SIG-M5 (cell line): ENCODE measurements around the gene CPO.
"Not testable (repeated sequence)": the region's sequence is repeated elsewhere in the genome, so short reads cannot be mapped to it uniquely, and the experiment has no call there.

Experiments
- DNase-seq: peaks from one replicate; lab custom pipeline; 2025; lab: John Stamatoyannopoulos, UW

The CPO gene, protein sequence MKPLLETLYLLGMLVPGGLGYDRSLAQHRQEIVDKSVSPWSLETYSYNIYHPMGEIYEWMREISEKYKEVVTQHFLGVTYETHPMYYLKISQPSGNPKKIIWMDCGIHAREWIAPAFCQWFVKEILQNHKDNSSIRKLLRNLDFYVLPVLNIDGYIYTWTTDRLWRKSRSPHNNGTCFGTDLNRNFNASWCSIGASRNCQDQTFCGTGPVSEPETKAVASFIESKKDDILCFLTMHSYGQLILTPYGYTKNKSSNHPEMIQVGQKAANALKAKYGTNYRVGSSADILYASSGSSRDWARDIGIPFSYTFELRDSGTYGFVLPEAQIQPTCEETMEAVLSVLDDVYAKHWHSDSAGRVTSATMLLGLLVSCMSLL

DNA sequence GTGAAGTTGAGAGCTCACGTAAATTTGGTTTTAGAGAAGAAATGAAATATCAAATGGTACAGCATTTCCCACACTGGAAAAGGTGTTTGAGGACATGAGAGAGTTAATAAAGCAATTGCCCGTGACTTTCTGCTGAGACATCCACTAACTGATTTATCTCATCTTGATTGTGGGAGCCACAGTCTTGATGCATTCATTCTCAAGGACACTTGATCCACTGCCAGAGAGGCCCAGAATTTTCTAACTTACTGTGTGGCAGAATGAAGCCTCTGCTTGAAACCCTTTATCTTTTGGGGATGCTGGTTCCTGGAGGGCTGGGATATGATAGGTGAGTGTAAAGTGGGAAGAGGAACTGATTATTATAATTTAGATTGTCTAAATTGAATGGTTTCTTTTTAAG is at the start of gene CPO:
Gene CPO (plus strand): TSS at position 179 of the 400 bp plus-strand sequence. CDS start 82 bp downstream, at position 261.
- DNase-seq: no peak

DNA sequence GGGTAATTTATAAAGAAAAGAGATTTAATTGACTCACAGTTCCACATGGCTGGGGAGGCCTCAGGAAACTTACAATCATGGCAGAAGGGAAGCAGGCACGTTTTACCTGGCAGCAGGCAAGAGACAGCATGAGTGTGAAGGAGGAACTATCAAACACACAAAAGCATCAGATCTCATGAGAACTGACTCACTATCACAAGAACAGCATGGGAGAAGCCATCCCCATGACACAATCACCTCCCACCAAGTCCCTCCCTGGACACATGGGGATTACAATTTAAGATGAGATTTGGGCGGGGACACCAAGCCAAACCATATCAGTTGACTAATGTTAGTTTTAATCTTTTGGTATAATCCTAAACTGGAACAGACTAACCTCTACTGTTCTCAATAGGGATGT is 49.1 kb upstream of the CPO start:
- no peak for DNase-seq

DNA sequence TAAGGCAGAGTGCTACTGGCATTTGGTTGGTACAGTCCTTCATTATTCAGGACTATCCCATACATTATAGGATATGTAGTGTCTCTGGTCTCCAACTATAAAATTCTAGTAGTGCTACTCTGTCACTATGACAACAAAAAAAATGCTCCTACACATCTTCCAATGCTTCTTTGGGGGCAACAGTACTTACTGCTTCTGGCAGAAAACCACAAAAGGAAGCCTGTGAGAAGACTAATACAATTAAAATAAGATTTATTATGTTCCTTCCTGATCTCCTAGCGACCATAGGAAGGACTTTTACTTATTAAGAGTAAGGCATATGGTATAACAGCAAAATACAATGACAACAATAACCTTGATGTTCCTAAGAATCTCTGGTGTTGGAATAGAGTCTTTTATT is 48.4 kb upstream of the CPO start:
- no peak for DNase-seq

DNA sequence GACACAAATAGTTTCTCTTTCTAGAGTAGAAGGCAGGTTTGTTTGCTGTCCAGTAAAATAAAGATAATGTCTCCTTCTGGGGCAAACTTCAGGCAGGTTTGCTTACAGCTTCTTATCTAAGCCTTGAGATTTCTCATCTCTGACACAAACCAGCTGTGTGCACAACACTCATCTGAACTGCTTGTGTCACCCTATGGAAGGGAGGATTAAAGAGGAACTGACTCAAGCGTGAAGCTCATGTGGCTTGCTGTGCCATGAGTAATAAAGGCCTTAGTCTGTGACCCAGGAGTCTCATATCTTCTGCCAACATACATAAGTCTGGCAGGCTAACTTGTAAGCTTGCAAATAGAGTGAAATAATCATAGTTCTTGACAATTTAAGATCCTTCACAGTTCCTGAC is 24.2 kb upstream of the CPO start:
- DNase-seq: no peak

DNA sequence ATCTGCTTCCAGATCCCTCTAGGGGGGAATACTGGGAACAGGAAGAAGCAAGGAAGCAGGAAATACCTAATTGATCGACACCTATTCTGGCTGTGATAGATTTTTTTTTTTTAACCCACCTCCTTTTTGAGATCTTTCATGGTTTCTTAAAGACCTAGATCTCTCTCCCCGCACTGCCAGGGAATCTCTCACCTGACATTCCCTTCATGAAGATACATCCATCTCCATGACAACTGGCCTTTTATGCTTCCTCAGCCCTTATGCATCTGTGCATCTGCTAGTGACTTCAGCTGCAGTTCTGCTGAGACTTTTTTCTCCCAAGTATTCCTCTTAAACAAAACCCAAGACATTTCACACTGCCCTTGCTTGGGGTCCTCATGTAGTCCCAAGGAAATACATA is 21.1 kb upstream of the CPO start:
- DNase-seq: no peak

DNA sequence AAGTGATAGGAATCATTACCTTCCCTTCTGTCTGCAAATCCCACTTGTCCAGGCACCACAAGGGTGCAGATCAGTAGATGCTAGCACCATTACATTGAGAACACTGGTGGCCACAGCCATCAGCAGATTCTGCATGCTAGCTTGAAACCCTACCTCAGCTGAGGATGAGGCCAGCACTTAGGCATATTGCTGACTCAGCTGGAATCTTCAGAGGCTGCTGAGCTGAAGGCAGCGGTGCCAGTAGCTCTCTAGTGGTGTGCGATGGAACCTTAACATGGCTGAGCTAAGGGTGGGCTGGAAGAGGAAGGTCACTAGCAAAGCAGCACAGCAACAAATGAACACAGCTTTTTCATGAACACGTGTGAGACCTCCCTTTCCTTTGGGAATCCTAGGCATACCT is 19.0 kb upstream of the CPO start:
- no peak for DNase-seq

DNA sequence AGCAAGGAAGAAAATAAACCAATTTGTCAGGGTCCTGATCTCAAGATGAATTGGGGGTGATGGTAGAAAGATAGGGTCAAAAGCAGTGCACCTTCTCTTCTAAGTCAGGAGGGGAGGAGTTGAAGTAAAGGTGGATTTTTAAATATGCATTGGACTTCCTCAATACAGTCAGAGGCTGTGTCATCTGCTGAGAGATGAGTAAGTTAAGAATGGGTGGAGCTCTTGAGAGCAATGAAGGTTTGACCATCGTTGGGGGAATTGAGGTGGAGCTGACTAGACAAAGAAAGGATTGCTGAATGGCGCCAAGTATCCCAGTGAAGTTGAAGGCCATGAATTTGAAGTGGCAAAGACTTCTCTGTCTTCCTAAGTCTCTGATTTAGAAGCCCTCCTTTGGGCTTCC is 18.4 kb upstream of the CPO start:
- no peak for DNase-seq

DNA sequence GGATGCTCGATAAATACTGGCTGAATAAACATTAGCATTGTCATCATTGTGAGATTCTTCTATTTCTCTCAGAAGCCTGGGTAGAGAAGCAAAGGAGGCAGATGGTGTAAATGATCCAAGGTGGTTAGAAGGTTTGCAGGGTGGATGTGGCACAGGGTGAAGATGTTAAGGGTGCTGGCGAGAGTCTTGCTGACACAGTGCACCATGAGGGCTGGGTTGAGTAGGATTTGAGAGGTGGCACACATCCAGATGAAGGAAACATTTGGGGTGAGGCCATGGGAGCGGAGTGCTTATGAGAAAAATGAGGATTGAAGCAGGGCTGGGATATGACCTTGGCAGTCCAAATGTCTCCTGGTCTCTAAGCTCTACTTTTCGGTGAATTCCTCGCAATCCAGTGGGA is 17.8 kb upstream of the CPO start:
- DNase-seq: no peak

DNA sequence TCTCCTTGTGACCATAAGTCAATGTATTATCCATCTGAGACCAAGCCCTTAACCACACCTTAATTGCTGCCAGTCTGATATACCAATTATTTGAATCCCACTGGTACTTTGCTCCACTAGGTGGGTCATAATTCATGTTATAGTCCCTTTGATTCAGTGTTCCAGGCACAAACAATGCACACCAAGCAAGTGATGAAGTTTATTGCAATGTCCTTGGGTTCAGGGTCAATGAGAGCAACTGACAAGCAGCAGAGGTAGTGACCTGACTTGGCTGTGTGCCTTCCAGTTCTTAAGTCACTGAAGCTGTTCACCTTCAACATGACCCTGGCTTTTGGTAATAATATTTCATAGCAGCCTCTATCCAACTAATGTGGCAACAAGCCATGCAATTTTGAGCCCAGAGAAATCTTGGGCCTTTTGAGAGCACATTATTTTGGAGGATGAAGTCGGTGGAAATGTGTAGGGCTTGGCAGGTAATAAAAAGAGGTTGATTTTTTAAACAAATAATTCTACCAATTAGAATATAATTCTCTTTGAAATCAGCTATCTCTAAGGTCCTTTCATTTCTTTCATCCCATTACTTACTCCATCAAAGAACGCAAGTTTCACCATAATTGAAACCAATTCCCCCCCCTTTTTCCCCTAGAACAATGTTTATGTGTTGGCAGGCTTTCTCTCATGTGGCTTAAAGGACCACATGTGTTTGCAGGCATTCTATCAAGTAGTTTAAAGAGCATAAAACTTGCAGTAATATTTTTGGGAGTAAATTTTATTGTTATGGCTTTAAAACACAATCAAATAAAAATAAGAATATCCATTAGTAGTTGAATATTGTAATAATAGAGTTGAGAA is 3.1 kb upstream of the CPO start:
- no peak for DNase-seq

DNA sequence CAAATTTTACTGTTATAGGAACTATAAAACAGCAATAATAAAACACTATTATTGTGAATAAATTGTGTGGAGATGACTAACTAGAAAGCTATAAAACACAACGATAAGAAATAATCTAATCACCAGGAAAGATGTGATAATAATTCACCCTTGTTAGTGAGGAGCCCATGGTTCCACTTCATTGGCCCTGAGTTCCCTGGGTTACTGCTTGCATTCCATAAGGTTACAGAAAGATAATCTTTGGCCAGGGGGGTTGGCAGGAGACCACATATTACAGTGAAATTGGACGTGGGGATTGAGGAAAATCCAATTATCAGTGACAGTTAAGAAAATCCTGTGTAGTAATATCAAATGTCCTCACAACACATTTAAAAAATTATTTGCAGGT is 2.5 kb upstream of the CPO start:
- no peak for DNase-seq

DNA sequence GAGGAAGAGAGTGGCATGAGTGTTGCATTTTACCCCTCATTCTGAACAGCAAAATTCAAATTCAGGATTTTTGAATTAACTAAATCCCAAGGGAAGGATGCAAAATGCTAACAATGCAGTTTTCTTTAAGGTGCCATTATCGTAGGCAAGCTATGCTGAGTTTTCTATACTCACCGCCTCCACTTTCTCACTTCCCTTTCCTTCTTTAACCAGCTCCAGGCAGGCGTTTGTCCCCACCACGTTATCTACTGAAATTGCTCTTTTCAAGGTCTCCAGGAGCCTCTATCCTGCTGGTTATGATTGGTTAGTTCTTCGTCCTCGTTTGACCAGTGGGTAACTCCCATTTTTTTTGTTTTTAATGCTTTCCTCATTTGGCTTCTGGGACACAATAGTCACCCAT is 1.8 kb upstream of the CPO start:
- DNase-seq: no peak

DNA sequence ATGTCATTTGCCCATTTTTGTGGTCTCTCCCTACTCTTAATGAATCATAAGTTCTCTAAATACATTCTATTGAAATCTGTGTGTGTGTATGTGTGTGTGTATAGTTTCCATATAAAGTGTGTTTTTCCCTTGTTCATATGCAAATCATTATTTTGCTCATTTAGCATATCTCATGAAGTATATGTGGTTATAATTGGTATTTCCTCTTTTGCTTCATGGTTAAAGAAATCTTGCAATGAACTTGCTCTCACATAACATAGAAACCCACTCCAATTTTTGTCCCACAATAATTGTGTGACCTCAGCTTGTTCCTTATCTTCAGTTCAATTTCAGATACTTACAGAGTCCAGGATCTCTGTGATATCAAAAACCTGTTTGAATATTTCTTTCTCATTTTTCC is 1.2 kb downstream of the CPO start:
- DNase-seq: no peak

DNA sequence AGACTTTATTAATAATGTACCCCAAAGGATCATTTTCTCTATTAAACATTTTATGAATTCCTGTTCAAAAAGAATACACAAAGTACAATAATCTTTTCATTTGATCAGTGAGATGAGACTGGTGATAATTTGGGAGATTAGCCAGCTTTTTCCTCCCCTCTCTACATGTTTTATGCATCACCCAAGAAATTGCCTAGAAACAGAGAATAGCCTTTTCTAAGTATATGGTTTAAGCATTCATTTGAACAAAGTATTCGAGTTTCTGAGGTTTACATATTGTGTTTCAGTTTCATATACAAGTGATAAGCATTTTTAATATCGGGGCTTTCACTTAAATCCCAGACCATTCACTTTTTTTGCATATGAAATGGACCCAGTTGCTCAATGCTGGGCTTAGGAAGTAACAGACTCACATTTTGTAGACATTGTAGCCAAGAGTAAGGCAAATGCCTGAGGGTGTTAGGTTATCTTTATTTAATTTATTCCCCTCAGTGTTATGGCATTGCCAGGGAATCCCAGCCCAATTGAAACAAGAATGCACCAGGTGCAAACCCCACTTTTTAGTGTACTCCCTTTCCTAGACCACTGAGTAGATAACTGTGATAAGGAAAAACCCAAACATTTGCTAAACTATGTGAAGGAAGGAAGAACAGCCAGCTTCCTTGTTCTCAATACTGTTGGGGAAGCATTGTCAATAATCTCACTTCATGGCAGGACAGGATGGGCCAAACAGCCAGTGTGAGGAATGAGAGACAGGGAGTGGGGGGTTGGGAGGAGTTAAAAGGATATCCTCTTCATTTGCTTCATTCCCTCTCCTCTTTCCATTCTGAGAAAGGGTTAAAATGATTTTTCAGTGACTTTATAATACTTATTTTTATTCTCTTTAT is 3.5 kb downstream of the CPO start:
- DNase-seq: no peak

DNA sequence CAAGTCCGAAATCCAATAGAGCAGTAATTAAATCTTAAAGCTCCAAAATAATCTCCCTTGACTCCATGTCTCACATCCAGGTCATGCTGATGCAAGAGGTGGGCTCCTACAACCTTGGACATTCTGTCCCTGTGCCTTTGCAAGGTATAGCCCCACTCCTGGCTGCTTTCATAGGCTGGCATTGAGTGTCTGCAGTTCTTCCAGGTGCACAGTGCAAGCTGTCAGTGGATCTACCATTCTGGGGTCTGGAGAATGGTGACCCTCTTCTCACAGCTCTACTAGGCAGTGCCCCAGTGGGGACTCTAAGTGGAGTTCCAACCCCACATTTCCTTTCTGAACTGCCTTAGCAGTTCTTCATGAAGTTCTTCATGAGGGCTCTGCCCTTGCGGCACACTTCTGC is 14.1 kb downstream of the CPO start:
- DNase-seq: not testable (repeated sequence)

DNA sequence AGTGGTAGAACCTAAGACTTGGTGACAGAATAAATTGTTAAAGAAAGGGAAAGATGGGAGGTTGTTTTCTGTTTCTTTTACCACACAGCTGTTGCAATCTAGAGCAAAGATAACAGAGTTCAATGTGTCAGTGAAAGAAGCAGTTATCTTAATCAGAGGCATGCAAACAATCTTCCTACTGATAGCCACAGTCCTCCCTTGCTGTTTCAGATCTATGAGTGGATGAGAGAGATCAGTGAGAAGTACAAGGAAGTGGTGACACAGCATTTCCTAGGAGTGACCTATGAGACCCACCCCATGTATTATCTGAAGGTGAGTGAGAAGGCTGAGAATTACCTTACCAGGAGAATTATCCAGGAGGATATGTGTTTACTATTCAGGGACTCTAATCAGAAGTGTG is 15.9 kb downstream of the CPO start:
- DNase-seq: no peak

DNA sequence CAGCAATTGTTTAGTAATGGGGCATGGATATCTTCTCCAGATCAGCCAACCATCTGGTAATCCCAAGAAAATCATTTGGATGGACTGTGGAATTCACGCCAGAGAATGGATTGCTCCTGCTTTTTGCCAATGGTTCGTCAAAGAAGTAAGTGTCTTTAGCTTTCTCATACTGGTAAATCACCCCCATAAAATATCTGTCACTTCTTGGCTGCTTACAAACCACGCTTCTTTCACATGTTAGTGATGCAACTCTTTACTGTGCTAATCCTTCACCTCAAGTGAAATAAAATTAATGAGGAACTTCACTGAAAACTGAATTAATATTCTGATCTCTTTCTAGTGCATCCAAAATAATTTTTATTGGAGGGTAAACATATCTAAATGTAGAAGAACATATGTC is 18.9 kb downstream of the CPO start:
- DNase-seq: no peak

DNA sequence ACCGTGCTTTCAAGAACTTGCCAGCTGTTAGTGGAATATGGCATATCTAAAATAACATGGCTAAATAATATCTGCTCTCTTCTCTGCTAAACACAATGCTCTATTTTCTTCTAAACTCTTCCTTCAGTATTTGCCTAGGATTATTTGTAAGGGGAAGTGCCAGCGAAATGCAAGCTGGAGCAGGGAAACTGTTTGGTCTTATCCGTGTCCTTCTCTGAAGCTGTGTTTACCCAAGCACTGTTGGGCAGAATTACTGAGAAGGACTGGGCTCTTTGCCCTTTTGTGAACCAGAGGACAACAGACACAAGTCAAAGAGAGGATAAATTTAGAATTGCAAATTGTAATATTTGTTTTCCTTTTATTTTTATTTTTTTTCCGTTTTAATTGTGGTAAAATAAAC is 23.6 kb downstream of the CPO start:
- DNase-seq: no peak

DNA sequence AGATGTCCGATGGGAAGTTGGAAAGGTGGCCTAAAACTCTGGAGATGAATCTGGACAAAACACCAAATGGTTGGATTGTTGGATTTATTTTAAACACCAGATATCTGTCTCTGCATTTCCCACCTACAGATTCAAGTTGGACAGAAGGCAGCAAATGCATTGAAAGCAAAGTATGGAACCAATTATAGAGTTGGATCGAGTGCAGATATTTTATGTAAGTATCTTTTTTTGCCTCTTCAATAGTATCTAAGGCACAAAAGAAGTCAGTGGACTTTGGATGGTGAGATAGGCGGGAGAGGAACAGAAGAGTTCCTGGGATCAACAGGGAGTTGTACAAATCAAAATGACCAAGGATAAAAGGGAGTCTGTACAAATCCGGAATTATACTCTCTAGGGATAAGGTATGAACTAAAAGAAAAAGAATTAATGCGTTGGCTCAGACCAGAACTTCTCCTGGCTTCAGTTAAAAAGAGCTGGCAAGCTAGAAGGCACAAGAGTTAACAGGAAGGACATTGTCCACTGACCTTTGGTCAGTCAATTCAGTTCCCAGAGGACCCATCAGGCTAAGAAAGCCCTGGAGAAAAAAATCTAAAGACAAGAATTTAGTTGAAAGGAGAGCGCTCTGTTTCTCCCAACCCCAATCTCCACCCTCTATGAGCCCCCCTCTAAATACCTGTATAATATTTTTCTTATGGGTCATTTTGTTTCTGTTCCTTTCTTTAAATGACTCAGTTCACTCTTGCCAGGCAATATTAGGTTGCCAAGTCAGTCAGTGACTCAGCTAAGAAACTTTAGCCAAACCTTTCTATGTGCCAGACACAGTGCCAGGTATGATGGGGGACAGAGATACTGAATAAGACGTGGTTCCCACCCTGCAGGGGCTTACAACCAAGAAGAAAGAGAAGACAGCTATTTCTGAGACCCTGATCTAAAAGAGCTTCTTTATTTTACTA is 29.1 kb downstream of the CPO start:
- no peak for DNase-seq

DNA sequence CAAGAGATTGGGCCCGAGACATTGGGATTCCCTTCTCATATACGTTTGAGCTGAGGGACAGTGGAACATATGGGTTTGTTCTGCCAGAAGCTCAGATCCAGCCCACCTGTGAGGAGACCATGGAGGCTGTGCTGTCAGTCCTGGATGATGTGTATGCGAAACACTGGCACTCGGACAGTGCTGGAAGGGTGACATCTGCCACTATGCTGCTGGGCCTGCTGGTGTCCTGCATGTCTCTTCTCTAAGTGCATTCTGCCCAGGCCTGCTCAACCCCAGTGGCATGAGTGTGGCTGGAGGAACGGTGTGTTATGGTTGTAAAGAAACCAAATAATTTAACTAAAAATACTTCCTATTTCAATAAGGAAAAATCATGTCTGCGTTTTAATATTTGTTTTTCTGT is 29.9 kb downstream of the CPO start:
- DNase-seq: no peak

DNA sequence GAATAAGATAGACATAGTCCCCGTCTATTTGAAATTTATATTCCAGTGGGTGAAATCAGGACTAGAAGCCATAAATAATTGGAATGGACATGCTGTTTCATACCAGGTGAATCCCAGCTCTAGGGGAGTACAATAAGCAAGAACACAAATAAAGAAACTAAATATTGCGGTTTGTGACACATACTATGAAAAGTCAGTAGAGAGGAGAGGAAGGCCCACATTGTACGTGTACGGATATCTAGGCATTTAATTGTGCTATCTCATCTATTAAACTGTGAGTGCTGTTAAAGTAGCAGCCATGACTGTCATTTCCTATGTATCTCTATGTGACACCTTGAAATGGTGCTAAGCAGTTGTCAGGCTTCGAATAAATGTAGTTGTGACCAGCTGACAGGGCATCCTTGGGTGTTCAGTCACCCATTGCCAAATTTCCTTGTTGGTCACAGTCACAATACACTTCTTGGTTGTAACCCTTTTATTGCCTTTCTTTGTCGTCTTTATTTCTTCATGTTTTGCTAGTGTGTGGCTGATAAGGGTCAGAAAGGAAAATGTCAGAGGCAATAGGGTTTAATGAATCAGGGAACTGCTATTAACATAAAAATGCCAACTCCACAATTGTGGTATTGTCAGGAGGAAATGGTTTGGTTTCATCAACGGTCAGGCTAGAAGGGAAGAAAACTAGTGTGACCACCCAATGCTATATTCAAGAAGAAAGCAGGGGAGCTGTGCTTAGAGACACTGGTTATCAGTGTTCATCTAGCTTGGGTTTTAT is 31.5 kb downstream of the CPO start:
- no peak for DNase-seq

DNA sequence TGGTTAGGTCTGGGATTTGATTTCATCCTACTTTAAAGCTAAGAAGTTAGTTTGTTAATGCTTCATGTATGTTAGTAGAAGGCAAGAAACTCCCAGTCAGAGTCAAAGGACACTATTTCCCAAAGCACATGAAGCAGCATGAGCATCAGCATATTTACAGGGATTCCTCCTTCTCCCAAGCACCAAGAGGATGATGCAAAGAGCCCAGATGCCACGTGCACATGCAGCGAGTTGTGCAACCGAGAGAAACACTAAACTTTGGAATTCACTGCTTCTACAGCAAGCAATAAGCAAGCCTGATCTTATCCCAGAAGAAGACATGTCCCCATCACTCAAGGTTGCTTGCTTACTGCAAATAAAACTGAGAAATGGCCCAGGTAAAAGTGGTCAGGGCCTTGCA is 32.5 kb downstream of the CPO start:
- no peak for DNase-seq
